Measurements from ENCODE around the gene ANKAR.
A peak's percentile ranks its signal among the peaks of the same experiment; 100 is the strongest.
"Not testable (repeated sequence)": the region's sequence is repeated elsewhere in the genome, so short reads cannot be mapped to it uniquely, and the experiment has no call there.

Gene ANKAR

GRCh38 chr2:189663319-189663718 lies 11.2 kb upstream of the ANKAR start:
- not testable (repeated sequence) for H3K27ac ChIP-seq (ENCODE audit: insufficient read depth in 1 of 2, low read depth in 1 of 2, low read length in 2 of 2, poor library complexity in 1 of 2, severe bottlenecking in 2 of 2); DNase-seq; H3K27me3 ChIP-seq (replicated peaks in 2 of 5; ENCODE audit: control insufficient read depth in 4 of 5, insufficient read depth in 5 of 5, low read length in 4 of 5); H3K9me3 ChIP-seq (ENCODE audit: control extremely low read depth in 1 of 5, control insufficient read depth in 4 of 5, insufficient read depth in 2 of 5, low read depth in 1 of 5, low read length in 4 of 5); H3K4me3 ChIP-seq (ENCODE audit: control insufficient read depth in 1 of 7, extremely low read depth in 1 of 7, insufficient read depth in 4 of 7, low read depth in 2 of 7, low read length in 6 of 7)
- H3K36me3 ChIP-seq (ENCODE audit: control insufficient read depth in 4 of 4, insufficient read depth in 4 of 4, low read length in 3 of 4): peaks cover 8 to 29% (median 21%) of the 10 kb centered on the region in 4 experiments
- CTCF ChIA-PET: interaction anchor here (0.6 to 8.5 kb wide), 3 partner anchors 10 to 150 kb away, joined by 3 to 69 read pairs (median 67); partner anchors contain the start of gene ANKAR
- POLR2A ChIA-PET: interaction anchor here (1.1 kb wide), 1 partner anchor 98 kb away, joined by 3 read pairs; no protein-coding TSS in a partner anchor
- WGBS (ENCODE audit: insufficient coverage): 90% methylated on average over 4 of the region's 12 CpGs
- peaks cover 4 to 23% (median 18%) of the 10 kb centered on the region in 4 experiments for H3K4me1 ChIP-seq (ENCODE audit: control extremely low read depth in 1 of 4, control insufficient read depth in 4 of 4, insufficient read depth in 4 of 4, low read length in 3 of 4)

GRCh38 chr2:189669913-189670312 lies 4.6 kb upstream of the ANKAR start:
- Histone ChIP-seq H3K4me1 (ENCODE audit: control extremely low read depth in 1 of 4, control insufficient read depth in 4 of 4, insufficient read depth in 4 of 4, low read length in 3 of 4) (peaks cover 0 to 12% (median 8%) of the 10 kb centered on the region in 4 experiments), H3K4me3 (ENCODE audit: control insufficient read depth in 1 of 7, extremely low read depth in 1 of 7, insufficient read depth in 4 of 7, low read depth in 2 of 7, low read length in 6 of 7) (no peak overlapping the region), H3K27me3 (replicated peaks in 2 of 5; ENCODE audit: control insufficient read depth in 4 of 5, insufficient read depth in 5 of 5, low read length in 4 of 5) (no peaks in the 10 kb centered on the region), H3K9me3 (ENCODE audit: control extremely low read depth in 1 of 5, control insufficient read depth in 4 of 5, insufficient read depth in 2 of 5, low read depth in 1 of 5, low read length in 4 of 5) (no peaks in the 10 kb centered on the region), H3K36me3 (ENCODE audit: control insufficient read depth in 4 of 4, insufficient read depth in 4 of 4, low read length in 3 of 4) (peaks cover 17 to 63% (median 42%) of the 10 kb centered on the region in 4 experiments), H3K27ac (ENCODE audit: insufficient read depth in 1 of 2, low read depth in 1 of 2, low read length in 2 of 2, poor library complexity in 1 of 2, severe bottlenecking in 2 of 2) (no peak overlapping the region)
- POLR2A ChIA-PET: no interaction called here
- CTCF ChIA-PET: interaction anchor here (1.0 to 7.8 kb wide), 3 partner anchors 7 to 31 kb away, joined by 3 to 69 read pairs (median 3); partner anchors contain the start of gene ASNSD1
- DNase-seq: no peak
- WGBS (ENCODE audit: insufficient coverage): no CpG with 5 or more reads among the region's 5 CpGs

DNA sequence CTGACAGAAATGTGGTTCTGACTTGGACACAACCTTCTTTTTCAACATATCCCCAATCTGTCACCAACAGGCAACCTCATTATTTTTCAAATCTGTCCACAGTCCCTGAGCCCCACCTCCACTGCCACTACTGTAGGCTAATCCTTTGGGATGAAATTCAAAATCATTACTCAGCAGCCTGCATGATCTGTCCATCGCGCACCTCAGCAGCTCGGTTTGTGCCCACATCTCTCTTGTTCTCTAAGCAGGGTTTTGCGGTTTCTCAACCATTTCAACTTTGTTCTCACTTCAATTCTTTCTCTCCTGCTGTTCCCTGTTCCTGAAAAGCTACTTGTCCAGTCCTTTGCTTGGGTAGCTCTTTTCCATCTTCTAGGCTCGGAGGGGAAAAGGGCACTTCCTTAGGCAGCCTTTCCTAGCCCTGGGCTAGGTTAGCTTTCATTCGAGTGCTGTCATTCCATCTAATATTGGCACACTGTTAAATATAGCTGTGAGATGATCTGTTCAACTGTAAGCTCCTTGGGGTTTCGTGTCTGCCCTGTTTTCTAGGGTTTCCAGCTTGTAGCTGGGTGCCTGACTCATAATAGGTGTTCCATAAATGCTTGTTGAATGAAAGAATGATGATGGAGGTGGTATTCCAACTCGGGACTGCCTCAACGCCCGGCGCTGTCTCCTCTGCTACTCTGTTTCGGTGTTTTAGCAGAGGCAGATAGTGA lies 653 bp upstream of the ANKAR start:
- POLR2A ChIA-PET: no interaction called here
- WGBS (ENCODE audit: insufficient coverage): 47% methylated on average over 9 of the region's 12 CpGs
- peak in 1 of 3 donors; percentile 20 for DNase-seq
- Histone ChIP-seq H3K27me3 (replicated peaks in 2 of 5; ENCODE audit: control insufficient read depth in 4 of 5, insufficient read depth in 5 of 5, low read length in 4 of 5) (no peaks in the 10 kb centered on the region), H3K27ac (ENCODE audit: insufficient read depth in 1 of 2, low read depth in 1 of 2, low read length in 2 of 2, poor library complexity in 1 of 2, severe bottlenecking in 2 of 2) (peak overlapping the region in 1 of 2 experiments; percentile 90), H3K9me3 (ENCODE audit: control extremely low read depth in 1 of 5, control insufficient read depth in 4 of 5, insufficient read depth in 2 of 5, low read depth in 1 of 5, low read length in 4 of 5) (peaks cover 0 to 7% (median 0%) of the 10 kb centered on the region in 5 experiments), H3K36me3 (ENCODE audit: control insufficient read depth in 4 of 4, insufficient read depth in 4 of 4, low read length in 3 of 4) (peaks cover 7 to 39% (median 20%) of the 10 kb centered on the region in 4 experiments), H3K4me3 (ENCODE audit: control insufficient read depth in 1 of 7, extremely low read depth in 1 of 7, insufficient read depth in 4 of 7, low read depth in 2 of 7, low read length in 6 of 7) (peak overlapping the region; percentile 50 to 90 (median 79)), H3K4me1 (ENCODE audit: control extremely low read depth in 1 of 4, control insufficient read depth in 4 of 4, insufficient read depth in 4 of 4, low read length in 3 of 4) (peaks cover 0 to 17% (median 11%) of the 10 kb centered on the region in 4 experiments)
- CTCF ChIA-PET: interaction anchor here (0.7 to 12.3 kb wide), 15 partner anchors 10 to 117 kb away, joined by 3 to 123 read pairs (median 4); partner anchors contain the start of genes ASNSD1 and OSGEPL1

GRCh38 chr2:189676471-189676870 lies 2.0 kb downstream of the ANKAR start:
- Histone ChIP-seq H3K36me3 (ENCODE audit: control insufficient read depth in 4 of 4, insufficient read depth in 4 of 4, low read length in 3 of 4) (peaks cover 3 to 17% (median 8%) of the 10 kb centered on the region in 4 experiments), H3K4me3 (ENCODE audit: control insufficient read depth in 1 of 7, extremely low read depth in 1 of 7, insufficient read depth in 4 of 7, low read depth in 2 of 7, low read length in 6 of 7) (no peak overlapping the region), H3K9me3 (ENCODE audit: control extremely low read depth in 1 of 5, control insufficient read depth in 4 of 5, insufficient read depth in 2 of 5, low read depth in 1 of 5, low read length in 4 of 5) (peaks cover 0 to 7% (median 0%) of the 10 kb centered on the region in 5 experiments), H3K27me3 (replicated peaks in 2 of 5; ENCODE audit: control insufficient read depth in 4 of 5, insufficient read depth in 5 of 5, low read length in 4 of 5) (no peaks in the 10 kb centered on the region), H3K4me1 (ENCODE audit: control extremely low read depth in 1 of 4, control insufficient read depth in 4 of 4, insufficient read depth in 4 of 4, low read length in 3 of 4) (peaks cover 0 to 17% (median 11%) of the 10 kb centered on the region in 4 experiments), H3K27ac (ENCODE audit: insufficient read depth in 1 of 2, low read depth in 1 of 2, low read length in 2 of 2, poor library complexity in 1 of 2, severe bottlenecking in 2 of 2) (no peak overlapping the region)
- DNase-seq: no peak
- POLR2A ChIA-PET: no interaction called here
- CTCF ChIA-PET: interaction anchor here (0.8 to 12.3 kb wide), 7 partner anchors 8 to 88 kb away, joined by 3 to 123 read pairs (median 16); partner anchors contain the start of genes ASNSD1 and OSGEPL1
- 100% methylated on average over 2 of the region's 4 CpGs for WGBS (ENCODE audit: insufficient coverage)

GRCh38 chr2:189679226-189679625 lies 4.8 kb downstream of the ANKAR start:
- CTCF ChIA-PET: interaction anchor here (1.5 to 12.3 kb wide), 2 partner anchors 15 to 31 kb away, joined by 5 to 123 read pairs; no protein-coding TSS in a partner anchor
- Histone ChIP-seq H3K4me3 (ENCODE audit: control insufficient read depth in 1 of 7, extremely low read depth in 1 of 7, insufficient read depth in 4 of 7, low read depth in 2 of 7, low read length in 6 of 7) (no peak overlapping the region), H3K27ac (ENCODE audit: insufficient read depth in 1 of 2, low read depth in 1 of 2, low read length in 2 of 2, poor library complexity in 1 of 2, severe bottlenecking in 2 of 2) (no peak overlapping the region), H3K9me3 (ENCODE audit: control extremely low read depth in 1 of 5, control insufficient read depth in 4 of 5, insufficient read depth in 2 of 5, low read depth in 1 of 5, low read length in 4 of 5) (peaks cover 0 to 7% (median 0%) of the 10 kb centered on the region in 5 experiments), H3K27me3 (replicated peaks in 2 of 5; ENCODE audit: control insufficient read depth in 4 of 5, insufficient read depth in 5 of 5, low read length in 4 of 5) (no peaks in the 10 kb centered on the region), H3K4me1 (ENCODE audit: control extremely low read depth in 1 of 4, control insufficient read depth in 4 of 4, insufficient read depth in 4 of 4, low read length in 3 of 4) (peaks cover 0 to 9% (median 6%) of the 10 kb centered on the region in 4 experiments), H3K36me3 (ENCODE audit: control insufficient read depth in 4 of 4, insufficient read depth in 4 of 4, low read length in 3 of 4) (peaks cover 0 to 6% (median 2%) of the 10 kb centered on the region in 4 experiments)
- DNase-seq: peak in 2 of 3 donors; percentile 60 to 68
- POLR2A ChIA-PET: no interaction called here

DNA sequence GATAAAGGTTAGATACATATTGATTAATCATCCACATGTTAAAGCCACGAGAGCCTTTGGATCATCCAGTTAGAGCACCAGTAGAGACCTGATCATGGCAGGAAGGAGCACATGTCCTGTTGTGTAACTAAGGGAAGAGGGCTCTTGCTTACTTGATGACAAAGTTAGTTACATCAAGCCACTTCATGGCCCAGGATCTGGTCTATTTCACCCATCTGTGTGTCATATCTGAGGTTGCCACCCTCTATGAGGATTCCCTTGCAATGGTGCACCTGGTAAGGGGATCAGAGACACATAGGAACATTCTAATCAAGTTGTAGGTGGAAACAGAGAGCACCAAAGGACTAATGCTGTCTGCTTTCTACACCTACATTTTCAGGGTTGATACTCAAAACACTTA lies 6.7 kb downstream of the ANKAR start:
- peaks cover 0 to 7% (median 0%) of the 10 kb centered on the region in 5 experiments for H3K9me3 ChIP-seq (ENCODE audit: control extremely low read depth in 1 of 5, control insufficient read depth in 4 of 5, insufficient read depth in 2 of 5, low read depth in 1 of 5, low read length in 4 of 5)
- WGBS (ENCODE audit: insufficient coverage): no CpG with 5 or more reads among the region's 1 CpG
- H3K4me3 ChIP-seq (ENCODE audit: control insufficient read depth in 1 of 7, extremely low read depth in 1 of 7, insufficient read depth in 4 of 7, low read depth in 2 of 7, low read length in 6 of 7): no peak overlapping the region
- POLR2A ChIA-PET: no interaction called here
- no peak for DNase-seq
- no peaks in the 10 kb centered on the region for H3K27me3 ChIP-seq (replicated peaks in 2 of 5; ENCODE audit: control insufficient read depth in 4 of 5, insufficient read depth in 5 of 5, low read length in 4 of 5)
- H3K4me1 ChIP-seq (ENCODE audit: control extremely low read depth in 1 of 4, control insufficient read depth in 4 of 4, insufficient read depth in 4 of 4, low read length in 3 of 4): peaks cover under 1 to 13% (median 11%) of the 10 kb centered on the region in 4 experiments
- H3K36me3 ChIP-seq (ENCODE audit: control insufficient read depth in 4 of 4, insufficient read depth in 4 of 4, low read length in 3 of 4): peaks cover 0 to 4% (median 2%) of the 10 kb centered on the region in 4 experiments
- CTCF ChIA-PET: interaction anchor here (12.3 kb wide), 1 partner anchor 13 kb away, joined by 123 read pairs; no protein-coding TSS in a partner anchor
- no peak overlapping the region for H3K27ac ChIP-seq (ENCODE audit: insufficient read depth in 1 of 2, low read depth in 1 of 2, low read length in 2 of 2, poor library complexity in 1 of 2, severe bottlenecking in 2 of 2)

GRCh38 chr2:189681903-189682302 lies 7.4 kb downstream of the ANKAR start:
- POLR2A ChIA-PET: no interaction called here
- H3K36me3 ChIP-seq (ENCODE audit: control insufficient read depth in 4 of 4, insufficient read depth in 4 of 4, low read length in 3 of 4): peaks cover 0 to 4% (median 0%) of the 10 kb centered on the region in 4 experiments

More at GRCh38 chr2:189681903-189682302, 7.4 kb downstream of the ANKAR start:
- Histone ChIP-seq H3K4me3 (ENCODE audit: control insufficient read depth in 1 of 7, extremely low read depth in 1 of 7, insufficient read depth in 4 of 7, low read depth in 2 of 7, low read length in 6 of 7) (no peak overlapping the region), H3K27me3 (replicated peaks in 2 of 5; ENCODE audit: control insufficient read depth in 4 of 5, insufficient read depth in 5 of 5, low read length in 4 of 5) (no peaks in the 10 kb centered on the region), H3K4me1 (ENCODE audit: control extremely low read depth in 1 of 4, control insufficient read depth in 4 of 4, insufficient read depth in 4 of 4, low read length in 3 of 4) (peaks cover 2 to 16% (median 13%) of the 10 kb centered on the region in 4 experiments), H3K27ac (ENCODE audit: insufficient read depth in 1 of 2, low read depth in 1 of 2, low read length in 2 of 2, poor library complexity in 1 of 2, severe bottlenecking in 2 of 2) (no peak overlapping the region), H3K9me3 (ENCODE audit: control extremely low read depth in 1 of 5, control insufficient read depth in 4 of 5, insufficient read depth in 2 of 5, low read depth in 1 of 5, low read length in 4 of 5) (peaks cover 0 to 7% (median 0%) of the 10 kb centered on the region in 5 experiments)
- no peak for DNase-seq
- CTCF ChIA-PET: interaction anchor here (0.5 to 12.3 kb wide), 3 partner anchors 12 to 38 kb away, joined by 3 to 123 read pairs (median 4); no protein-coding TSS in a partner anchor

Data from common myeloid progenitor, CD34-positive (primary cell).